Gastroesophageal sphincter (tissue), 4 donors: ENCODE data around the gene DPYD. TPM values are rescaled to one million over a fixed set of nuclear protein-coding genes. Genes with fewer than 3 reads are reported as not detected.

Source experiments
- ATAC-seq: fragments of 150-250 bp; one replicate; pipeline ENCODE4 v1.9.1; 2016; ENCODE audit warnings: mild to moderate bottlenecking, moderate library complexity
- H3K27ac ChIP-seq, 4 donors: fragments of 200-600 bp; sonication (generic) in 3 of 4; 1 replicate in 3 of 4; 2 replicates in 1 of 4; pipeline ENCODE4 v1.5.1; 2016 to 2019
- H3K27me3 ChIP-seq: fragments of 200-600 bp; sonication (generic); one replicate; pipeline ENCODE4 v1.5.1; 2019
- H3K36me3 ChIP-seq, 2 donors: fragments of 200-600 bp; sonication (generic); one replicate each; pipeline ENCODE4 v1.5.1; 2019; ENCODE audit warnings: control low read depth in 1 of 2
- H3K4me1 ChIP-seq, 3 donors: fragments of 200-600 bp; sonication (generic); 1 replicate in 2 of 3; 2 replicates in 1 of 3; pipeline ENCODE4 v1.5.1; 2016 to 2019; ENCODE audit warnings: control low read depth in 2 of 3
- H3K4me3 ChIP-seq, 2 donors: fragments of 200-600 bp; sonication (generic); one replicate each; pipeline ENCODE4 v1.5.1; 2019; ENCODE audit warnings: mild to moderate bottlenecking in 1 of 2, moderate library complexity in 1 of 2
- H3K9me3 ChIP-seq, 3 donors: fragments of 200-600 bp; sonication (generic); one replicate each; pipeline ENCODE4 v1.5.1; 2017 to 2019; ENCODE audit warnings: control low read depth in 2 of 3
- EP300 ChIP-seq: sonication (generic); formaldehyde crosslinking; IDR thresholded peaks from one replicate; pipeline ENCODE4 v1.6.1; 2017; ENCODE audit warnings: antibody characterized with exemption, mild to moderate bottlenecking
- POLR2A ChIP-seq, 2 donors: fragments of 450-650 bp; IDR thresholded peaks; one replicate each; pipeline ENCODE4 v1.6.1; 2017; ENCODE audit warnings: antibody characterized with exemption in 2 of 2, mild to moderate bottlenecking in 2 of 2, moderate library complexity in 1 of 2
- POLR2AphosphoS5 ChIP-seq: sonication (generic); formaldehyde crosslinking; IDR thresholded peaks from one replicate; pipeline ENCODE4 v1.6.1; 2017; ENCODE audit warnings: antibody characterized with exemption
- WGBS, 2 donors: methylation state at CpG; one replicate each; pipeline ENCODE4 v1.1.5; 2018; ENCODE audit warnings: low coverage in 1 of 2; 5-methylcytosine and 5-hydroxymethylcytosine counted together
- total RNA-seq, 4 donors: library from RNA; depleted of rRNA; stranded (reverse); fragments of >200 nt; gene quantifications; one replicate each; pipeline ENCODE4 v1.1.0, GENCODE V29; 2016
- TF ChIP-seq, protein P1 (sequence below), 4 experiments: fragments of 200-600 bp in 2 of 4; fragments of 450-650 bp in 2 of 4; sonication (generic) in 1 of 4; IDR thresholded peaks; one replicate each; pipeline ENCODE4 v1.5.1; 2017 to 2019; ENCODE audit warnings: antibody characterized with exemption in 4 of 4, mild to moderate bottlenecking in 2 of 4, moderate library complexity in 2 of 4

Gene DPYD
- total RNA-seq, 4 donors from 2014 or later, result 31.2 to 53.0 (median 43.2) TPM

DNA sequence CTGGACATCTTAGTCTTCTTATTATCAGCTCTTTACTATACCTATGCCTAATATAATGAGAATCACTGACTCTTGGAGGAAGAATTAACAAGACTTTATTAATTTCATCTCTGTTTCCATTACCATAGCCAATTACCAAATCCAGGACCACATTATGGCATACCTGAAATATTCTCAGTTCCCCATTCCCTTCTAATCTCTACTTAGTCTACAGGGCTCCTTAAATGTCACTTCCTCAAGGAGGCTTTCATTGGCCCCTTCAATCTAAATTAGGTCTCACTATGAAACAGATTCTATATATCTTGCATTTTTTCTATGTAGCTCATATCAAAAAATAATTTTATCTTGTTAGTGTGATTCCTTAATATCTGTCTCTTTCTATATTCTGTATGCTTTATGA is 828.0 kb downstream of the DPYD start:
- ATAC-seq, result no peak

DNA sequence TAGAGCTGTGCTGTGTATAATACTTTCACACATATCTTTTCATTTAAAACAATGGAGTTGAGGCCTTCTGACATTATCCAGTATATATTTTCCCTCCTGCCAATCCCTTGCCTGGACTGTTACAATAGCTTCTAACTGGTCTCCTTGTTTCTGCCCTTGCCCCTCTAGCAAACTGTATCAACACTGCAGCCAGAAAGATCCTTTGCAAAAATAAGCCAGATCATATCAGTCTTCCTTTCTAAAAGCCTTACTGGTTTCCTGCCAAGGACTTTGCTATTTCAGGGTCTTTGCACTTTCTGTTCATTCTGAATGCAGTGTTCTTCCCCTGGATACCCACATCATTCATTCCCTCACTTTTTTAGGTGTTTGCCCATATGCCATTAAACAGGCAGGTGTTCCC is 829.2 kb downstream of the DPYD start:
- Histone ChIP-seq H3K36me3 (peaks cover 0 to 3% of the 10 kb centered on the region in 2 donors), H3K4me1 (no peaks in the 10 kb centered on the region), H3K4me3 (no peak overlapping the region), H3K27me3 (no peaks in the 10 kb centered on the region), H3K9me3 (no peaks in the 10 kb centered on the region), H3K27ac (no peak overlapping the region)
- no peak for ATAC-seq
- TF ChIP-seq POLR2AphosphoS5 (no peak), EP300 (no peak), POLR2A (IDR thresholded peaks at IDR 0.05) (no peak)
- TF ChIP-seq, protein P1, sequence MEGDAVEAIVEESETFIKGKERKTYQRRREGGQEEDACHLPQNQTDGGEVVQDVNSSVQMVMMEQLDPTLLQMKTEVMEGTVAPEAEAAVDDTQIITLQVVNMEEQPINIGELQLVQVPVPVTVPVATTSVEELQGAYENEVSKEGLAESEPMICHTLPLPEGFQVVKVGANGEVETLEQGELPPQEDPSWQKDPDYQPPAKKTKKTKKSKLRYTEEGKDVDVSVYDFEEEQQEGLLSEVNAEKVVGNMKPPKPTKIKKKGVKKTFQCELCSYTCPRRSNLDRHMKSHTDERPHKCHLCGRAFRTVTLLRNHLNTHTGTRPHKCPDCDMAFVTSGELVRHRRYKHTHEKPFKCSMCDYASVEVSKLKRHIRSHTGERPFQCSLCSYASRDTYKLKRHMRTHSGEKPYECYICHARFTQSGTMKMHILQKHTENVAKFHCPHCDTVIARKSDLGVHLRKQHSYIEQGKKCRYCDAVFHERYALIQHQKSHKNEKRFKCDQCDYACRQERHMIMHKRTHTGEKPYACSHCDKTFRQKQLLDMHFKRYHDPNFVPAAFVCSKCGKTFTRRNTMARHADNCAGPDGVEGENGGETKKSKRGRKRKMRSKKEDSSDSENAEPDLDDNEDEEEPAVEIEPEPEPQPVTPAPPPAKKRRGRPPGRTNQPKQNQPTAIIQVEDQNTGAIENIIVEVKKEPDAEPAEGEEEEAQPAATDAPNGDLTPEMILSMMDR (IDR thresholded peaks at IDR 0.05), result no peak

More for the DNA sequence above, 828.0 kb downstream of the DPYD start:
- Histone ChIP-seq H3K4me1 (no peaks in the 10 kb centered on the region), H3K4me3 (no peak overlapping the region), H3K27me3 (no peaks in the 10 kb centered on the region), H3K27ac (no peak overlapping the region), H3K36me3 (peaks cover 0 to 15% of the 10 kb centered on the region in 2 donors), H3K9me3 (no peaks in the 10 kb centered on the region)
- TF ChIP-seq, protein P1 (IDR thresholded peaks at IDR 0.05), result no peak
- TF ChIP-seq EP300 (no peak), POLR2AphosphoS5 (no peak), POLR2A (IDR thresholded peaks at IDR 0.05) (no peak)

DNA sequence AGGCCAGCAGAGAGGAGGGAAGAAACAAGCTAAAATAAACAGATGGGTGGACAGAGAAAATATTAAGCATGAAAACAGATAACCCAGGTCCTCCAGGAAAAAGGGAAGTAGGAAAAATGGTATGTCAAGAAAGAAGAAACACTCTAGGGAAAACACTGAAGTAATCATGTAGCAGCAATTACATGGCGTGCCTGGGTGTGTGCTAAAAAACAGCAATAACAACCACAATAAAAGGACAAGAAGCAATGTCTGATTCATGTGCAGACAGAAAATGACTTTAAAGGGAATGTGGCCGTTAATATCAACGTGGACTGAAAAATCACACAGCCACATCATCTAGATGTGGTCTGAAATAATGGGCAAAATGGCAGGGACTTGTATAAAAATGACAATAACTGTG is 829.6 kb downstream of the DPYD start:
- TF ChIP-seq, protein P1 (IDR thresholded peaks at IDR 0.05), result no peak
- TF ChIP-seq EP300 (no peak), POLR2AphosphoS5 (no peak), POLR2A (IDR thresholded peaks at IDR 0.05) (no peak)
- no peak for ATAC-seq
- Histone ChIP-seq H3K27me3 (no peaks in the 10 kb centered on the region), H3K4me3 (no peak overlapping the region), H3K9me3 (no peaks in the 10 kb centered on the region), H3K36me3 (no peaks in the 10 kb centered on the region), H3K4me1 (no peaks in the 10 kb centered on the region), H3K27ac (no peak overlapping the region)
- 69% methylated on average over 2 to 3 of the region's 3 CpGs for WGBS, 2 donors

DNA sequence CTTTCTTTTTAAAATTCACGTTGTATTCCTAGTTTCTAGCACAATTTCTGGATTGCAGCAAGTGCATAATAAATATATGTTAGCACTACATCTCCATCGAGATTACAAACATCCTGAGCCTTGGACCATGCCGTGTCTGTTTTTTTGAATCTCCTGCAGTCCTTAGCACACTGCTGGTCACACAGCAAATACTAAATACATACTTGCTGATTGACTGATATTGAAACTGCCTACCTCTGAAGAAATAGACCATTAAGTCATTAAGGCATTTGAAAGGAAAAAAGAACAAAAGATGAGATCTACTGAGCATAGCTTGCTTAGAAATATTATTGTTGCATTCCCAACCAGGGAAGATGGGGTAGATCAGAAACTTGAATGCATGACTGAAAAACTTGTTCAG is 830.1 kb downstream of the DPYD start:
- Histone ChIP-seq H3K27ac (no peak overlapping the region), H3K27me3 (no peaks in the 10 kb centered on the region), H3K4me1 (no peaks in the 10 kb centered on the region), H3K9me3 (no peaks in the 10 kb centered on the region), H3K4me3 (no peak overlapping the region), H3K36me3 (no peaks in the 10 kb centered on the region)
- no peak for ATAC-seq
- TF ChIP-seq EP300 (no peak), POLR2AphosphoS5 (no peak), POLR2A (IDR thresholded peaks at IDR 0.05) (no peak)
- TF ChIP-seq, protein P1 (IDR thresholded peaks at IDR 0.05), result no peak
- WGBS, 2 donors, result 91 to 100% methylated on average over 2 to 3 of the region's 3 CpGs

DNA sequence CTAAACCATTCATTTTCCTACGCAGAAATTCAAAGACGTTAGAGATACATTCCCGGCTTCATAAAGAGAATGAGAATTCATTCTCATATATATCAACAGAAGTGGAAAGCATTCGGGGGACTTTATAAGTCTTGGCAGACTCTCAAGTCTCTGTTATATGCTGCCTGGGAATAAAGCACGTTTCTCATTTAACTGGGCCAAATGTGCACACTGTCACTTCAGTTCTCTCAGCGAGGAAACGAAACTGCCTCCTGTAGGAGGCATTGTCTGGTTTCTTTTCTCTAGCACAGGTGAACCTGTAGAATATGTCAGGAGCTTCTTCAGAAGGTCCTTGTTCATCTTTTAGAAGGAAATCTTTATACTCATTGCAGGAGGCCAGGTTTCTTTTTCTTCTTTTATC is 831.7 kb downstream of the DPYD start:
- H3K36me3 ChIP-seq, result no peaks in the 10 kb centered on the region
- no peak overlapping the region for H3K27ac ChIP-seq
- H3K9me3 ChIP-seq, result no peaks in the 10 kb centered on the region
- 70% methylated on average over 6 to 7 of the region's 7 CpGs for WGBS, 2 donors
- H3K4me3 ChIP-seq, result no peak overlapping the region
- no peaks in the 10 kb centered on the region for H3K4me1 ChIP-seq
- no peaks in the 10 kb centered on the region for H3K27me3 ChIP-seq
- ATAC-seq, result no peak
- TF ChIP-seq POLR2AphosphoS5 (no peak), POLR2A (IDR thresholded peaks at IDR 0.05) (no peak), EP300 (no peak)
- TF ChIP-seq, protein P1 (IDR thresholded peaks at IDR 0.05), result no peak
